Stimulated activated CD8-positive, alpha-beta memory T cell treated with anti-CD3 and anti-CD28 coated beads, Interleukin-12 subunit alpha, Interleukin-12 subunit beta, amount 100 ng/mL, for 24 hours (primary cell): Measurements from ENCODE around the gene CACNA1S.

Experiments
- DNase-seq: peaks from one replicate; pipeline ENCODE4 v3.0.0-alpha.2; 2020; ENCODE audit errors: extremely low read depth

Gene CACNA1S

DNA sequence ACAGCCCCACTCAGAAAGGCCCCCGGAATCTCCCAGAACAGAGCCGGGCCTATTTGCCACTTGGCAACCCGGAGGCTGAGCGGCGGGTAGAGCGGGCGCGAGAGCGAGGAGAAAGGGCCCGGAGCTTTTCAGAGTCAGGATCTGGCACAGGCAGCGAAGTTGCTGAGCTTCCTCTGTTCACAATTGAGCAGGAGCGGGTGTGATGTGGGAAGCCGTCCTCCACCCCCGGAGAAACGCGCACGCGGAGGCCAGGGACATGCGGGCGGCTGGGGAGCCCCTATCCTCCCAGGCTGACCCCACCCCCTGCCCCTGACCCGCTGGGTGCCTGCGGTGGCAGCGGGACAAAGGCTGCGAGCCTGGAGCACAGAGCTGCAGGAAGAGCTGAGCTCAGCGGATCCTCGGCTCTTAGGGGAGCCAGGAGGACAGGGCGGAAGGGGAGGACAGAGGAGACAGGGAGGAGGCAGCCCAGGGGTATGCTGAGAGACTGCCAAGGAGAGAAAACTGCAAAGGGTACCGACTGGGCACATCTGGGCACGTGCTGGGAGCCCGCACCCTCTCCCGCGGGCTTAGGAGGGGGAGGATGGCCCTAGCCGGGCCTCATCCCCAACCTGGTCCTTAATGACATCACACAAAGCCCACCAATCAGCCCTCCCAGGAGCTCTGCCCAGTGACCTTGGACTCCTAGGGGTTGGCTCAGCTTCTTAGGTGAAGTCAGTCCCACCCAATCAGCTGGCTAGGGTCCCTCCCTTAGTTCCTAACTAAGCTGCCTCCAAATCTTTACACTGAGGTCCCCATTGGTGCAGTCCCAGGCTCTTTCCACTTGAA is 98.0 kb downstream of the CACNA1S start:
- no peak for DNase-seq

DNA sequence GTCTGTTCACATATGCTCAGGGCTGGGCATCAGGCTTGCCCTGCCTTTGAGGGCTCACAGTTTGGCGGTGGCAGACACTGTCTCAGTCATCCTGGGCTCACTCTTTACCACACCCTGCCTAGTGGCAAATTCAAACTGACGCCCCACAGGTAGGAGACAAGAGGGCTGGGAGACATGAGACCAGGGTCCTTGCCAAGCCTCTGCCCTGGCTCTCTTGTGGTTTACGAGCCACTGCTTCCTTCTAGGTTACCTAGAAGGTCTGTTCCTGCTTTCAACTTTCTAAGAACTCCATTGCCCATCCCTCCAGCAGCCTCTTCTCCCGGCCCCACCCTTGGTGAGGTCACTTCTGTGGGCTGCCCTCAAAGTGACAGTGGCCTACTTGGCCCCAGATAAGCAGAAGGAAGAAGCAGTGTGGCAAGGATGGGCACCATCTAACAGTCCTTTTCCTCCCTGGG is 99.2 kb downstream of the CACNA1S start:
- no peak for DNase-seq

DNA sequence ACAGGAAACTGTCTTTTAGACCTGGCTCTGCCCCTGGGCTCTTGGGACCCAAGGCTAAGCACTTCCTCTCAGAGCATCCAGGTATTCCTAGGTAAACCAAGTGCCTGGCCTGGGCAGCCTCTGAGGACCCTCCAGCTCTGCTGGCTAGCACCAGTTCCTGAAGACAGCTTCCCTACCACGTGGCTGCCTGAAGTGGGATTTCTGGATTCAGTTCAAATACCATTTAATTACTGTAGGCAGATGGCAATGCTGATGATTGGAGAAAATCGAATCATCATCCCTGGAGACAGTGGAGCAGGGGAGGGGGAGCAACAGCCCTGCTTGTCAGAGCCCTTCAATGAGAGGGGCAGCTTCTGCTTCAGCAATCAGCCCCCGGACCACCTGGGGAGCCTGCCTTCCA is 100.6 kb downstream of the CACNA1S start:
- DNase-seq, result no peak

DNA sequence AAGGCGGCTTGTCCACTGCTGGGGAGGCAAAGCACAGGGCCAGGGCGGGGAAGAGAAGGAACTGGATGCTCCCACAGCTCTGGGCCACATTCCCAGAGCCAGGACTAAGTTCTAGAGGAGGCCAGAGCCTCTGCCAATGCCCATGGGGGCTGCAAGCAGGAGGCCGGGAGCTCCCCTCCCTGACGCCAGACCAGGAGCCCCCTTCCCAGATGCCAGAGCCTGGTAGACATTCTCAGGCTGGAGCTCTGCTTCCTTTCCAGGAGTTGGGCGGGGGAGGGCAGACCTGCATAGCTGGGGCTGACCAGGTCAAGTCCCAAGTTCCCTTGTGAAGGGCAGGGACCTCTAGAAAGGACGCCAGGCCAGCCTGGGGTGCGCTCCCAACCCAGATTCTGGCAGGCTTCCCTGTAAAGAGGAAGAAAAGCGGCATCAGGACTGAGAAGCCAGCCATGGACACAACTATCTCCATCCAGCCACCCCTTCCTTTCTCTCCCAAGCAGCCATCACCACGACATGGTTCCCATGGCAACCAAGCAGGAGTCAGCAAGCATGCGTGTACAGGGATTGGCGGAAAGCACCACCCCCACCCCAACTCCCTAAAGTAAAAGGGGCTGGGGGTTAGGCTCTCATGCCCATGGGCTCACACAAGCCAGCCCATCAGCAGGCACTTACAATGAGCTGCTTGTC is 102.1 kb downstream of the CACNA1S start:
- no peak for DNase-seq

DNA sequence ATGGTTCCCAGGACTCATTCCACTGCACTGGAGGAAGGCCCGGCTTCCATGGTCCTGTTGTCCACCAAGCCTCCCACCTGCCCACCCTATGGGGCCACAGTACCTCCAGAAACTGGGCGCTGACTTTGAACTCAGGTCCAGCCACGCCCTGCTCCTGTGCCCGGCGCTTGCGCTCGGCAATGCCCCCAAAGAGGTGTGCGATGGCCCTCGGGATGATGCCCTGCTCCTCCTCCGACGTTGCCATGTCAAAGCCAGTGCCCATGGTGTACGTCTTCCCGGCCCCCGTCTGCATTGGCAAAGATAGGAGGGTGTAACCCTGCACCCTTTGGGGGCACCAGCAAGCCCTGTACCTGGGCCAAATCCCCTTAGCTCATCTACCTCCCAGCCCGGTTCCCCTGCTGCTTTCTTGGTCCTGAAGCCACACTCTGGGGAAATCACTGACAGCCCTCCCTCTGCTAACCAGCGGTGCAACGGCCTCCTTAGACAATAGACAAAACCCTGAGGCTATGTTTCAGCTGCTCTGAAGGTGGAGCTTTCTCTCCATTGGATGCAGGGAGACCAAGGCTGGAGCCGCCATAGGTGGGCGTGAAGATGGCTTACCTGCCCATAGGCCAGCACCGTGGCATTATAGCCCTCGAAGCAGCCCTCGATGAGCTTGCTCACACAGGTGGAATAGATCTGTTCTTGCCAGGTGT is 103.4 kb downstream of the CACNA1S start:
- no peak for DNase-seq

DNA sequence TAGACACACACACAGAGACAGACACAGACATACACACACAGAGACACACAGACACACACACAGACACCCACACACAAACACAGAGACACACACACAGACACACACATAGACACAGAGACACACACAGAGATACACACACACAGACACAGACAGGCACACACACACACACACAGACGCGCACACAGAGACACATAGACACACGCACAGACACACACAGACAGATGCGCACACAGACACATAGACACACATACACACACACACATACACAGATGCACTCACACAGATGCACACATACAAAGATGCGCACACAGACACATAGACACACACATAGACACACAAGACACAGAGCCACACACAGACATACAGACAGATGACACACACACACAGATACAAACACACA is 104.7 kb downstream of the CACNA1S start:
- no peak for DNase-seq

DNA sequence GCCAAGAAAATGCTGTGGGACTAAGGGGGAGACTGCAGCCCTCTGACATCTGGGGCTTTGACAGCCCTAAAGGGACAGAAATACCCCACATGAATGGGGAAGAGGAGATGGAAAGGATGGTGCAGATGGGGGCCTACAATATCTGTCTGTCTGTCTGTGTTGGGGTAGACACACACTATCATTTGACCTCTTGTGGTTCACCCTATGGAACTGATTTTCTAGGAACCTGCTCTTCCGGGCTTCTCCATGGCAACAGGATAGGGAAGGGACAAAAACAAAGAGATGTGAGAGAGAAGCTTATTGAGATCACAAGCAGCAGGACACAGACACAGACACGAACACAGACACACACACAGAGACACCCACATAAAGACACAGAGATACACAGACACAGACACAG is 105.8 kb downstream of the CACNA1S start:
- no peak for DNase-seq

DNA sequence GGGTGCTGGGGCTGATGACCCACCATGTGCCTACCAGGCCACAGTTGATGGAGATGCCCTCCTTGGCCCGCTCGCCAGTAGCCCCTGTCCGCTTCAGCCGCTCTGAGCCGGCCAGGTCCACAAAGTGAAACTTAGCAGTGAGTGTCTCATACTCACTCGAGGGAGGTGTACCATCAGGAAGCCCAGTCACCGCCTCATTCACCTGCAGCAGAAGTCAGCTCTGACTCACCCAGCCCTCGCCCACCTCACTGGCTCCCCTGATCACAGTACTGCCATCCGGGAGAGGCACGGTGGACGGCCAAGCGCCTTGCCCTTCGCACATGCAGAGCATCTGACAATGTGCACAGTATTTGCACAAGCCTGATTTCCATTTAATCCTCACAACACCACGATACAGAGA is 107.5 kb downstream of the CACNA1S start:
- DNase-seq, result no peak

DNA sequence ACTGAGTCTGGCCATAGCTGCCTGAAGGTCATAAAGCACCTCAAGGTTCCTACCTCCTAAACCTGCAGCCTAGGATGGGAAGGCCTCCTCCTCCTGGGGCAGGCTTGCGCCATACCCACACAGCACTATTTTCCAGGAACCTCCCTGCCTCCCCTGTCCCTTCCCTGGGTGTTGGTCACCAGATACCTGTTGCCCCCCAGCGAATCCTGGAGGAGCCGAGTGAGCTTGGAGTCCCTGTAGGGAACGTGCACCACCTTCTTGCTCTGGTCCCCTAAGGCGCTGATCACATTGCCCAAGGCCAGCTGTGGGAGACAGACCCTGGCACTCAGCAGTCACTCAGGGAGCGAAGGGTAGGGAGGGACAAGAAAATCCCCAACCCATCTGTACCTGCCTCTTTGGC is 108.1 kb downstream of the CACNA1S start:
- no peak for DNase-seq

DNA sequence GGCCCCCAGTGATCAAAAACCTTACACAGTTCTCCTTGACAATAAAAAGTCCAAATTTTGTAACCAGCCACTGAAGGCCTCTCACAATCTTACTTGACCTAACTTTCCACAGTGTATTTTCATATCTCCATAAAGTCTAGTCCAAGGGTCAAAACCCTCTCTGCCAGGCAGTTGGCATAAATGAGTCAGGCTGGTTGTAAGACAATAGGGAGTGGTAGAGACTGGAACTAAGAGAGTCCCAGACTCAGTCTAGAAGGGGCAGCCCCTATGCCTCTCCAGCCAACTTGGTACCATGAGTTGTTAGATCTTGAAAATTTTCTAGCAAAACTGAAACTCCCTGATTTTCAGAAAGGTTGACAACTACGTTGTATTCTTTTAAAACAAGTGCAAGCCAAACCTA is 109.7 kb downstream of the CACNA1S start:
- DNase-seq, result no peak

DNA sequence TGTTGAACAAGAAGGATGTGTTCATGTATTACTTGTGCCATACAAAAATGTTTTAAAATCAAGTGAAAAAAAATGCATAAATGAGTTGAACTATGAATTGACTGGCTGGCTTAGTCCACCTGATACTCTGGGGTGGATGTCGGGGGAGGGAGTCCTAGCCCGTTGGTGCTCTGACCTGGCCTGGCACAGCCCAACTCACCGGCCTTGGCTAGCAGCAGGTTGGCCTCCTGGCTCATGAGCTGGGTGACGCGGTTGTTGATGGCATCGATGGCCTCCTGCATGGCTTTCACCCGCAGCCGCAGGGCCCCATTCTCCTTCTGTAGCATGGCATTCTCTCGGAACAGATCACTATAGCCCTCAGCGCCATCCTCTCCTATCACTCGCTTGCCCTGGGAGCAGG is 110.3 kb downstream of the CACNA1S start:
- DNase-seq, result no peak

DNA sequence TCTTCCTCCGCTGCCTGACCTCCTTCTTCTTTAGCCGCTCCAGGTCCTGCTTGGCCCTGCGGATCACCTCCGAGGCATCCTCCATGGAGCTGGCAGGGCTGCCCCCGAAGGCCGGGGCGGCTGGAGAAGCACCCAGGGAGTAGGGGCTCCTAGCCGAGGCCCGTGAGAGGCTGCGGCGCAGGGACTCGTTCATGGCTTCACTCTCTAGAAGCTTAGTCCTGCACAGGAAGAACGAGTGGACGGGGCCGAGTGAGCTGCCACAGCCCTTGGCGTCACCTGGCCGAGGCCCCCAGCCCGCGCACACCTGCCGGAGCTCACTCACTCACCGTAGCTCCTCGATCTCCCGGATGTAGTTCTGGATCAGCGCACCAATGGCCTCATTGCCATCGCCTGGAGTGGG is 111.8 kb downstream of the CACNA1S start:
- DNase-seq, result no peak

DNA sequence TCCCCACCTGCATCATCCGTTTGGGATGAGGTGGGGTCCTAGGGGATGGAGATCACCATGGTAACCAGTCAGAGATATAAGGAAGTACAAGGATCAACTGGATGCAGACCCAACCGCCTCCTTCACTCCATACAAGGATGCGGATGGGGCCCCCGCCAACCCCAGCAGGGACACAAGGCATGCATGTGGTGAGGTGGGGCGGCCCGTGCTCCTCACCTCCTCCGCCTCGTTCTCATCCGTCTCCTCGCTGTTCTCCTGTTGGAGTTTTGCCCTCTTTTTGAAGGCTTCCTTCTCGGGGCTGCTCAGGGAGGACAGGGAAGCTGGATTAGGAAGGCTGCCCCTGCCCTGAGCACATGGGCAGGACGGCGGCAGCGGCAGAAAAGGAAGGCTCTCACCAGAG is 112.6 kb downstream of the CACNA1S start:
- DNase-seq, result no peak

DNA sequence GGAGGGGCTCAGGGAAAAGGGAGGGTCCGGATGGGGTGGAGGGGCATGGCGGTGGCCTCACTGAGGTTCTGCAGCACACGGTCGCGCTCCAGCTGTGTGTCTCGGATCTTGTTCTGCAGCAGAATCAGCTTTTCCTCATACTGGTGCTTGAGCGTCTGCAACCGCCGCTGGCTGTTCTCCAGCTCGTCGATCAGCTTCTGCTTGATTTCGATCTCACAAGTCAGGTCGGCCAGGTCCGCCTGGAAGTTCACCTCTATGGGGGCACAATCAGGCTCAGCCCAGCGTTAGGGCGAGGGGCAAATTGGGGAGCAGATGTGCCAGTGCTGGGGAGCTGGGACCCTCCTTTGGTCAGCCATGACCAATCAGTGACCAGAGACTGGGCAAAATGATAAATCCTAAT is 113.9 kb downstream of the CACNA1S start:
- no peak for DNase-seq

DNA sequence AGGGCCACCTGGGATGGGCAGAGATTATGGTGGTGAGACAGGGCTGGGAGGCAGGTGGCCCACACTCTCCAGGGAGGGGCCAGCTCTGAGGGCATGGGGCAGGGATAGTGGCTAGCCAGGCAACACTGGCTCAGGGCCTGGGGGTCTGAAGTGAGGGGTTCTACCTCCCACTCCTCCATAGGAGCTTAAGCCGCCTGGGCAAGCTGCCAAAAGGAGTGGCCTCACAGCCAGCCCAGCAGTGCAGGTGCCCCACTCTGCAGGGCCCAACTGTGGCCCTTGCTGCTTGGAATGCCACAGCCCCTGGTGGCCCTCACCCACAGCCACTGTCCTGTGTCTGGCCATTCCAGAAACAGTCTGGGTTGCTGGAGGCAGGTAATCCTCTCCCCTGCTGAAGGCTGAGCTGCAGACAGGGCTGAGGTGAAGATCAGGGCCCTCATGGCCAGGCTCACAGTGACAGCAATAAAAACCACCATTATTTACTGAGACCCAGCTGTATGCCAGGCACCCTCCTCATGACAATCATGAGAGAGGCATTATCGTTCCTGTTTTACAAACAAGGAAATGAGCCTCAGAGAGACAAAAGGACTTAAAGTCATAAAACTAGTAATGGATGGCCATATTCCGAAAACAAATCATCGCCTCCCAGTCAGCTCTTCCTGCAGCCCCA is 119.7 kb downstream of the CACNA1S start:
- DNase-seq, result no peak

DNA sequence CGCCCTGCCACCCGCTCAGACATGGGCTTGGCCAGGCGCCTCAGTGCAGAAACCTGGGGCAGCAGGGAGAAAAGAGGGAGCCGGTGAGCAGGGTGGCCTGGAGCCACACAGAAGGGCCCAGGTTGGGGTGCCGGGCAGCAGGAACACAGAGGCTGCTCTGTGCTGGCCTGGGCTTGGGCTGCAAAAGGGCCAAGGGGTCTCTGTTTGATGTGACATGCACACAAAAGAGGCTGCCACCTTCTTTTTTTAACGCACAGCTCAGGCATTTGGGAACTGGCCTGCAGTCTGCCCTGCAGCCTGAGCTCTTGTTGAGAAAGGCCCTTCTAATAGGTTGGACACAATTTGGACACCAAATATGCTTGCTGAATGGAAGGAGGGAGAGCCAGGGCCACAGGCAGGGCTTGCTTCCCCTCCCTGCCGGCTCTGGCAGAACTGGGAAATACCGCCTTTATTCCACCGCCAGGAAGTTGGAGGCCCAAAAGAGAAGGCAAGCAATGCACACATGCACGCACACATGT is 121.1 kb downstream of the CACNA1S start:
- DNase-seq, result no peak

DNA sequence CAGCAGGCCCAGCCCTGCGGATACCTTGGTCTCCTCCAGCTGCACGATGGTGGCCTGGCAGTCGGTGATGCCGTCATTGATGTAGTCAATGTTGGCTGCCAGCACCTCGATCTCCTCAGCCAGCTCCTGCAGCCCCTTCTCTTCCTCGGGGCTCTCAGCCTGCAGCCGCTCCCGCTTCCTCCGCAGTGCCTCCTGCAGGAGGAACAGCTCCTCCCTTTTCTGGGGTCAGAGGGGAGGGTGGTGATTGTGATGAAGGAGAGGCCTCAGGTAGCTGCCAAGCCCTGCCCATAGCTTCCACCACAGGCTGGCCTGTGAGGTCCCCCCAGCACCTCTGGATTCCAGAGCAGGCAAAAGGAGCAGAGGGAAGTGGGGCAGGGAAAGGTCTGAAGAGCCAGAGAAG is 122.1 kb downstream of the CACNA1S start:
- no peak for DNase-seq
